ENCODE results near the gene WSB2.

Gene WSB2

GRCh38 chr12:117998719-117999118 lies 62.3 kb downstream of the WSB2 start:
- ChIA-PET POLR2A (no interaction called here), CTCF (interaction anchor here (1.3 kb wide), 1 partner anchor 141 kb away, joined by 4 read pairs; no protein-coding TSS in a partner anchor)
- no peak for TF ChIP-seq CTCF (IDR thresholded peaks at IDR 0.05; ENCODE audit: insufficient read depth, low read length, missing control alignments)
- no peak overlapping the region for H3K4me3 ChIP-seq (ENCODE audit: low read depth, low read length)
- DNase-seq (ENCODE audit: low read depth, low spot score): no peak

GRCh38 chr12:117994551-117995438 lies 66.2 kb downstream of the WSB2 start:
- CTCF ChIA-PET: no interaction called here
- no peak for DNase-seq (ENCODE audit: low read depth, low spot score)
- POLR2A ChIA-PET: interaction anchor here (0.7 kb wide), 1 partner anchor 16 kb away, joined by 3 read pairs; no protein-coding TSS in a partner anchor
- no peak for TF ChIP-seq CTCF (IDR thresholded peaks at IDR 0.05; ENCODE audit: insufficient read depth, low read length, missing control alignments)
- no peak overlapping the region for H3K4me3 ChIP-seq (ENCODE audit: low read depth, low read length)

GRCh38 chr12:117986705-117987469 lies 74.1 kb downstream of the WSB2 start:
- ChIA-PET POLR2A (interaction anchor here (1.3 kb wide), 1 partner anchor 30 kb away, joined by 3 read pairs; the partner anchor contains the start of gene RFC5), CTCF (interaction anchor here (0.9 kb wide), 1 partner anchor 112 kb away, joined by 3 read pairs; no protein-coding TSS in a partner anchor)
- H3K4me3 ChIP-seq (ENCODE audit: low read depth, low read length): no peak overlapping the region
- TF ChIP-seq CTCF (IDR thresholded peaks at IDR 0.05; ENCODE audit: insufficient read depth, low read length, missing control alignments): no peak
- no peak for DNase-seq (ENCODE audit: low read depth, low spot score)

- no peak overlapping the region for H3K4me3 ChIP-seq (ENCODE audit: low read depth, low read length)
- TF ChIP-seq CTCF (IDR thresholded peaks at IDR 0.05; ENCODE audit: insufficient read depth, low read length, missing control alignments): no peak
- ChIA-PET CTCF (no interaction called here), POLR2A (no interaction called here)
- no peak for DNase-seq (ENCODE audit: low read depth, low spot score)
Observed at GRCh38 chr12:117985182-117985581, 75.8 kb downstream of the WSB2 start.
